Fibroblast of pulmonary artery (primary cell): ENCODE results near the gene BACE1.

ENCODE experiments used
- DNase-seq: peaks from one replicate; pipeline ENCODE4 v3.0.0-alpha.2; 2010; ENCODE audit warnings: low read depth
- H3K4me3 ChIP-seq: replicated peaks from 2 replicates; pipeline ENCODE4 v1.5.1; 2011; ENCODE audit warnings: low read depth, mild to moderate bottlenecking, control low read depth, low read length, moderate library complexity
- TF ChIP-seq, protein P1 (sequence below): IDR thresholded peaks from 2 replicates; pipeline ENCODE4 v1.5.1; 2011; ENCODE audit warnings: mild to moderate bottlenecking, control low read depth, low read length, inconsistent platforms; ENCODE audit errors: missing control alignments

Gene BACE1

DNA sequence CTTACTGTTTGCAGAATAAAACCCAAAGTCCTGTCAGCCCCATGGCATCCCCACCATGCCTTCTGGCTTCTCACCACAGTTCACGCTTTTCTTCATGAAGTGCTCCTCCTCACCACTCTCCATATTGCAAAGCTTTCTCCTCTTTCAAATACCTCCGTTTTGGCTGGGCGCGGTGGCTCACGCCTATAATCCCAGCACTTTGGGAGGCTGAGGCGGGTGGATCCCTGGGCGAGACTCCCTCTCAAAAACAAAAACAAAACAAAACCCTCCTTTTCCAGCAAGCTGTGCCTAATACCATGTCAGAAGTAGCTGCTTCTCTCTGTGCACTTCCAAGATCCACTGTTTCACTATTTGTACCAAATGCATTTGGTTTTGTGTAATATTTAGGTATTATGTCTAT is 6.7 kb downstream of the BACE1 start:
- TF ChIP-seq, protein P1, sequence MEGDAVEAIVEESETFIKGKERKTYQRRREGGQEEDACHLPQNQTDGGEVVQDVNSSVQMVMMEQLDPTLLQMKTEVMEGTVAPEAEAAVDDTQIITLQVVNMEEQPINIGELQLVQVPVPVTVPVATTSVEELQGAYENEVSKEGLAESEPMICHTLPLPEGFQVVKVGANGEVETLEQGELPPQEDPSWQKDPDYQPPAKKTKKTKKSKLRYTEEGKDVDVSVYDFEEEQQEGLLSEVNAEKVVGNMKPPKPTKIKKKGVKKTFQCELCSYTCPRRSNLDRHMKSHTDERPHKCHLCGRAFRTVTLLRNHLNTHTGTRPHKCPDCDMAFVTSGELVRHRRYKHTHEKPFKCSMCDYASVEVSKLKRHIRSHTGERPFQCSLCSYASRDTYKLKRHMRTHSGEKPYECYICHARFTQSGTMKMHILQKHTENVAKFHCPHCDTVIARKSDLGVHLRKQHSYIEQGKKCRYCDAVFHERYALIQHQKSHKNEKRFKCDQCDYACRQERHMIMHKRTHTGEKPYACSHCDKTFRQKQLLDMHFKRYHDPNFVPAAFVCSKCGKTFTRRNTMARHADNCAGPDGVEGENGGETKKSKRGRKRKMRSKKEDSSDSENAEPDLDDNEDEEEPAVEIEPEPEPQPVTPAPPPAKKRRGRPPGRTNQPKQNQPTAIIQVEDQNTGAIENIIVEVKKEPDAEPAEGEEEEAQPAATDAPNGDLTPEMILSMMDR, result no peak
- no peak for DNase-seq

DNA sequence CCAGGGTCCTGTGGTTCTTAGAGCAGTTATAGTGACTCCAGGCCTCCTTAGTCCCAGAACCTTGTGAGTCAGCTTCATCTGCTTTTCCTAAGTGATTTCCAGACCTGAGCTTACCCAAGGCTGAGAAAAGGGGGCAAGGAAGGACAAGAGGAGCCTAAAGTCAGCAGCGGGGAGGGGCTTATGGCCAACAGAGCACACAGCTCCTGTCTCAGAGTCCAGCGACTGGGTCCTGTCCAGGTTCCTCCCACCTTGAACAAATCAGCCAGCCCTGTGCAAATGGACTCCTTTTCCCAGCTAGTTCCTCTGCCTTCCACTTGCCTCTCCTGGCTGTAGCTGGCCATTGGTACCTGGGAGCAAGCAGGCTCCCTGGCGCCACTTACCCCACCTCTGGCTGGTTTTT is 10.9 kb downstream of the BACE1 start:
- DNase-seq, result no peak
- TF ChIP-seq, protein P1, result no peak
- no peak overlapping the region for H3K4me3 ChIP-seq

More for the DNA sequence above, 6.7 kb downstream of the BACE1 start:
- no peak overlapping the region for H3K4me3 ChIP-seq

DNA sequence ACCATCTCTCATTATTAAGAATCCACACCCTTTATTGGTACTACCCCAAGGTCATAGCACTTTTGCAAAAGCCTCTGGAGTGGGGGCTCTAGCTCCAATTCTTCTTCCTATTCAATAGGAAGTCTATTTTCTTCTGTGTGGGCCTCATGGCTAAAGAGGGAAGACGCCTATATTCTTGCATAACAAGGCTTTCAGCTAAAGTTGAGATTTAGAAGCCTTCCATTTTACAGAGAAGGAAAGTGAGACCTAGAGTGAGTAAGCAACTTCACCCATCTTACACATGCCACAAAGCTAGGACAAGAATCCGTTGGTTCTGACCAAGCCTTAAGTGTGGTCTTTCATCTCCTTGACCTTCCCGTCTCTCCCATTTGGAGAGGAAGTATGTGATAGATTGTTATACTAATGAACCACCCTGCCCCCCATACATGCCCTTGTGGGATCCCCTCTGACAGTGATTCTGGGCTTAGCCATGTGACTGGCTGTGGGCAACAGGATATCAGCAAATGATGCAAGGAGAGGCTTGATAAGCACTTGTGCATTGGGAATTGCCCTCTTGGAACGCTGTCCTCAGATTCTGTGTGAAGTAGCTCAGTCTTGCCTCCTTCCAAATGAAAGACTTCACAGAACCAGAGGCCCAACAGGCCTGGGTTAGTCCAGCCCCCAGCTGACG is 12.3 kb downstream of the BACE1 start:
- no peak overlapping the region for H3K4me3 ChIP-seq
- TF ChIP-seq, protein P1, result no peak
- no peak for DNase-seq

DNA sequence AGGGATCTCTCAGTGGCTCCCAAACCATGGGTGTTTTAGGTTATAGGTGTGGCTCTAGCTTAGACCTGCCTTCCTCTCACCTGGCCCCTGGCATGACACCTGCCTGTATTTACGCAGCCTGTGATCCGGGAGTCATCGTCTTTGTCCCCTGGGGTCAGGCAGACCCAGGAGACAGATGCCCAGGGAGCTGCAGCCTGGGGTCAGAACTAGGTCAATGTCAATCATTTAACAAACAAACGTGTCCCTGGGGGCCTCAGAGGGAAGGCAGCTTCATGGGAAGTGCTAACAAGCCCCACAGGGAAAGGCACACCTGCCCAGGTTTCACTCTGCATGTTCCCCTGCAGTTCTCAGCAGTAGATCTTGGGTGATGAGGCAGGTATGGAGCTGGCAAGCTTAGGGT is 13.0 kb downstream of the BACE1 start:
- TF ChIP-seq, protein P1, result no peak
- no peak for DNase-seq

DNA sequence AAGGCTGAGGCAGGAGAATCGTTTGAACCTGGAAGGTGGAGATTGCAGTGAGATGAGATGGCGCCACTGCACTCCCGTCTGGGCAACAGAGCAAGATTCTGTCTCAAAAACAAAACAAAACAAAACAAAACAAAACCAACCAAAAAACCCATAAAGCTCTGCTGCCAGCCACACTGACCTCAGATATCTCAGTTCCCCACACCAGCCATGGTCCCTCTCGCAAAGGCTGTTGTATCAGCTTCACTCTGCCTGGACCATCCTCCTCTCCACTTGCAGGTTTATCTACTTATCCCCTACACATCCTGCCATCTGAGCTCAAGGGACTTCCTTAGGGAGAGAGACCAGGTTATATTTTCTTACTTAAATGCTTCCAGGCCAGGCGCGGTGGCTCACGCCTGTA is 13.8 kb downstream of the BACE1 start:
- H3K4me3 ChIP-seq, result no peak overlapping the region
- no peak for DNase-seq
- TF ChIP-seq, protein P1, result no peak

More for the DNA sequence above, 13.0 kb downstream of the BACE1 start:
- no peak overlapping the region for H3K4me3 ChIP-seq

DNA sequence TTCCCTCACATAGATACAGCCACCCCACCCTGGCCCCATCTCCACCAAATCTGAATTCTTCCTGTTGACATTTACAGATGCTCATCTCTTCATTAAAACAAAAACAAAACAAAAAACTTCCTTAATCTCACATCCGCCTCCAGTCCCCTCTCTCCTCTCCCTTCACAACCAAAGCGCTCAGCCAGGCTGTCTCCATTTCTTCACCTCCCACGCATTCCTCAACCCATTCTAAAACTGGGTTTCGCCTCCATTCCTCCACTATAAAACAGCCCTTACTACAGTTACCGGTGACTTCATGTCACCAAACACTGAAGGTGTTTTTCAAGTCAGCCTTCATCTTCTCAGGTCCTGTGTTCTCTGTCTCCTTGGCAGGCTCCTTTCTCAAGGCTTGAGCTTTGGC is 15.3 kb downstream of the BACE1 start:
- H3K4me3 ChIP-seq, result no peak overlapping the region
- TF ChIP-seq, protein P1, result no peak
- peak; percentile 70 for DNase-seq

DNA sequence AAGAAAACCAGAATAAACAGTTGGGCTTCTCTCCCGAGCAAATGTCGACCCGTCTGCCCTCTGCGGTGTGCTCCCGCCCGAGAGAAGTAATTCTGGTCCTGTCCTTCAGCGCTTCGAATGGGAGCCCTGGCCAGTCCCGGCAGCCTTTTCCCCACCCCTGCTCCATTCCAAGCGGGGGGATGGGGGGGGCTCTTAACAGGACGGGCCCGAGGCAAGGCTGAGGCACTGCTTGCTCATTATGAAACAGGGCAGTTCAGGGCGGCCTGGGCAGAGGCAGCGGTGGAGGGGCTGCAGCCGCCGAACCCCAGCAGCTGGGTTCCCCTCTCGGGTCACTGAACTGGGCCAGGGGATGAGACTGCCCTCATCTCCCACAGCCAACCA is 15.8 kb downstream of the BACE1 start:
- TF ChIP-seq, protein P1, result no peak
- peak; percentile 26 for DNase-seq
- H3K4me3 ChIP-seq, result no peak overlapping the region
